Ishikawa (cell line): Measurements from ENCODE around the gene CMSS1.

Experiments
- CEBPB ChIP-seq: IDR thresholded peaks from 2 replicates; pipeline ENCODE4 v1.6.1; 2012
- CREB1 ChIP-seq: IDR thresholded peaks from 2 replicates; pipeline ENCODE4 v1.6.1; 2012; ENCODE audit warnings: low read depth
- EGR1 ChIP-seq: IDR thresholded peaks from 2 replicates; pipeline ENCODE4 v1.6.1; 2012
- EP300 ChIP-seq: IDR thresholded peaks from 2 replicates; pipeline ENCODE4 v1.6.1; 2012; ENCODE audit warnings: borderline replicate concordance
- FOXM1 ChIP-seq: IDR thresholded peaks from 2 replicates; pipeline ENCODE4 v1.6.1; 2012; ENCODE audit warnings: low read depth, borderline replicate concordance
- NFIC ChIP-seq: IDR thresholded peaks from 2 replicates; pipeline ENCODE4 v1.6.1; 2012
- RAD21 ChIP-seq: IDR thresholded peaks from 2 replicates; pipeline ENCODE4 v1.6.1; 2012; ENCODE audit warnings: low read depth
- TAF1 ChIP-seq: IDR thresholded peaks from 2 replicates; pipeline ENCODE4 v1.6.1; 2012; ENCODE audit warnings: low read depth, mild to moderate bottlenecking
- TCF12 ChIP-seq: IDR thresholded peaks from 2 replicates; pipeline ENCODE4 v1.6.1; 2012; ENCODE audit warnings: low read depth
- TEAD4 ChIP-seq: IDR thresholded peaks from 2 replicates; pipeline ENCODE4 v1.6.1; 2012
- YY1 ChIP-seq: IDR thresholded peaks from 2 replicates; pipeline ENCODE4 v1.6.1; 2012; ENCODE audit warnings: low read depth
- ZBTB7A ChIP-seq: IDR thresholded peaks from 2 replicates; pipeline ENCODE4 v1.6.1; 2012; ENCODE audit warnings: low read depth
- TF ChIP-seq, protein P1 (sequence below): IDR thresholded peaks from 2 replicates; pipeline ENCODE4 v1.6.1; 2012; ENCODE audit warnings: low read depth, mild to moderate bottlenecking
- TF ChIP-seq, protein P2 (sequence below): IDR thresholded peaks from 2 replicates; pipeline ENCODE4 v1.6.1; 2012
- TF ChIP-seq, protein P3 (sequence below): IDR thresholded peaks from 2 replicates; pipeline ENCODE4 v1.6.1; 2012

Gene CMSS1

DNA sequence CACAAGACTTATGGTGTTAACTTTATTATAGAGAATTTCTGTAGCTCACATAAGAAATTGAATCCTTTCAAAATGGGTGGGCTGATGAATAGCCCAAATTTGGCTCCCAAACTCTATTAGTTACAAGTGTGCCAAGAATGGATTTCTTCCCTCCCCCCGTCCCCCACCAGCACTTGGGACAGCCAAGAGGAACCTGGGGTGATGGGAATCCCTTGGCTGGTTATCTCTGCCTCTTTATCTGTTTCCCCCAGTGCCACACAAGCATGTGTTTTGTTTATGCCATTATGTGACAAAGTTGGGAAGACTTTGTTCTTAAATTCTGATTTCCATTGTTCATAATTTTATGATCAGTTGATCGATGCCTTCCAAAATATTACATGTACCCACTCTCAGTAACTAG, 28.3 kb downstream of the CMSS1 start:
- TF ChIP-seq TAF1 (no peak), ZBTB7A (no peak), CEBPB (no peak), YY1 (no peak), CREB1 (no peak), TEAD4 (no peak), TCF12 (no peak), EGR1 (no peak), FOXM1 (no peak), EP300 (no peak), RAD21 (no peak), NFIC (no peak)
- TF ChIP-seq, protein P1, sequence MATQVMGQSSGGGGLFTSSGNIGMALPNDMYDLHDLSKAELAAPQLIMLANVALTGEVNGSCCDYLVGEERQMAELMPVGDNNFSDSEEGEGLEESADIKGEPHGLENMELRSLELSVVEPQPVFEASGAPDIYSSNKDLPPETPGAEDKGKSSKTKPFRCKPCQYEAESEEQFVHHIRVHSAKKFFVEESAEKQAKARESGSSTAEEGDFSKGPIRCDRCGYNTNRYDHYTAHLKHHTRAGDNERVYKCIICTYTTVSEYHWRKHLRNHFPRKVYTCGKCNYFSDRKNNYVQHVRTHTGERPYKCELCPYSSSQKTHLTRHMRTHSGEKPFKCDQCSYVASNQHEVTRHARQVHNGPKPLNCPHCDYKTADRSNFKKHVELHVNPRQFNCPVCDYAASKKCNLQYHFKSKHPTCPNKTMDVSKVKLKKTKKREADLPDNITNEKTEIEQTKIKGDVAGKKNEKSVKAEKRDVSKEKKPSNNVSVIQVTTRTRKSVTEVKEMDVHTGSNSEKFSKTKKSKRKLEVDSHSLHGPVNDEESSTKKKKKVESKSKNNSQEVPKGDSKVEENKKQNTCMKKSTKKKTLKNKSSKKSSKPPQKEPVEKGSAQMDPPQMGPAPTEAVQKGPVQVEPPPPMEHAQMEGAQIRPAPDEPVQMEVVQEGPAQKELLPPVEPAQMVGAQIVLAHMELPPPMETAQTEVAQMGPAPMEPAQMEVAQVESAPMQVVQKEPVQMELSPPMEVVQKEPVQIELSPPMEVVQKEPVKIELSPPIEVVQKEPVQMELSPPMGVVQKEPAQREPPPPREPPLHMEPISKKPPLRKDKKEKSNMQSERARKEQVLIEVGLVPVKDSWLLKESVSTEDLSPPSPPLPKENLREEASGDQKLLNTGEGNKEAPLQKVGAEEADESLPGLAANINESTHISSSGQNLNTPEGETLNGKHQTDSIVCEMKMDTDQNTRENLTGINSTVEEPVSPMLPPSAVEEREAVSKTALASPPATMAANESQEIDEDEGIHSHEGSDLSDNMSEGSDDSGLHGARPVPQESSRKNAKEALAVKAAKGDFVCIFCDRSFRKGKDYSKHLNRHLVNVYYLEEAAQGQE: no peak
- TF ChIP-seq, protein P2, sequence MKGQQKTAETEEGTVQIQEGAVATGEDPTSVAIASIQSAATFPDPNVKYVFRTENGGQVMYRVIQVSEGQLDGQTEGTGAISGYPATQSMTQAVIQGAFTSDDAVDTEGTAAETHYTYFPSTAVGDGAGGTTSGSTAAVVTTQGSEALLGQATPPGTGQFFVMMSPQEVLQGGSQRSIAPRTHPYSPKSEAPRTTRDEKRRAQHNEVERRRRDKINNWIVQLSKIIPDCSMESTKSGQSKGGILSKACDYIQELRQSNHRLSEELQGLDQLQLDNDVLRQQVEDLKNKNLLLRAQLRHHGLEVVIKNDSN: no peak
- TF ChIP-seq, protein P3, sequence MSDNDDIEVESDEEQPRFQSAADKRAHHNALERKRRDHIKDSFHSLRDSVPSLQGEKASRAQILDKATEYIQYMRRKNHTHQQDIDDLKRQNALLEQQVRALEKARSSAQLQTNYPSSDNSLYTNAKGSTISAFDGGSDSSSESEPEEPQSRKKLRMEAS: no peak

DNA sequence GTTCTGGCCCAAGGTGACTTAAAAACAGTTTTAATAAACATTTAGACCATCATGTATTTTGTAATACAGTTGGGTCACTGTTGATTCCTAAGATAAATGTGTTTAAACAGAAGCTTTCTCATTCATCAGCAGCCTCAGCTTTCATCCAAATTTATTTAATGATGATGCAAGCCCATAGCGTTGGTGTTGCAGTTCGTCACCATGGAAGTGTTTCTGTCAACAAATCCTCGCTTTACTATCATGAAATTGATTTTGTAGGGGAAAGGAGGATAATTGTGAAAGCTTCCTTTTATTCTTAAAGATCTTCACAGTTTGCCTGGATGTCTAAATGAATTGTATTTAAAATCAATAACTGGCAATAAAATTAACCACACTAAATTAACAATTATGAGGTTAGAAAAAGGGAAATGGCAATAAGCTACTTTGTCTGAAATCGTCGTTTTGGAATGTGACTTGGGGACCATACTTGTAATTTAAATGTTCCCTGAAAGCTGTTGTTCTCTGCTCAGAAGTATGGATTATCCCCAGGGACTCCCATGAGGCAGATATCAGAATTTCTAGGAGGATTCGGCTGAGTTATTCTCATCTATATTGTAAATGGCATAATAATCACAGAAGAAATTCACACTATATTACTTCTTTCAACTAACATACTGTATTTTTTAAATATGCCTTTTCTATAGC, 29.0 kb downstream of the CMSS1 start:
- TF ChIP-seq ZBTB7A (no peak), FOXM1 (no peak), TAF1 (no peak), EP300 (no peak), CEBPB (no peak), NFIC (no peak), CREB1 (no peak), TEAD4 (no peak)
- TF ChIP-seq, protein P1: no peak
- TF ChIP-seq, protein P2: no peak

DNA sequence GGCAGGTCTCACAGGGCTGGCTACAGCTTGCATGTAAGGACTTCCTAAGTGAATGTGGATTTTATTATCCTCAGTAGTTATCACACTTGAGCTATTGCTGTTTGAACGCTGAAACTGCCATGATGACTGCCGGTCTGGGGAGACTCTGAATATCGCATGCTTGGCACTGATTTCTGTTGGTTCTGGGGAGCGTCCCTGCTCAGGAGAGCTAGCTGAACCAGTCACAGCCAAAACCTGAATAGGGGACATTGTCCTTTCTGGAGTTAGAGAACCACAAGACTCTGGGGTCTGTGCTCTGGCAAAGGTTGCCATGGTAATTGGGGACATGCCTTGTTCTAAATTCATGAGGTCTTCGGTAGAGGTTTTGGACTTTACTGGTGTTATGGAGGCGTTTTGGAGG, 30.8 kb downstream of the CMSS1 start:
- no peak for TF ChIP-seq TCF12

DNA sequence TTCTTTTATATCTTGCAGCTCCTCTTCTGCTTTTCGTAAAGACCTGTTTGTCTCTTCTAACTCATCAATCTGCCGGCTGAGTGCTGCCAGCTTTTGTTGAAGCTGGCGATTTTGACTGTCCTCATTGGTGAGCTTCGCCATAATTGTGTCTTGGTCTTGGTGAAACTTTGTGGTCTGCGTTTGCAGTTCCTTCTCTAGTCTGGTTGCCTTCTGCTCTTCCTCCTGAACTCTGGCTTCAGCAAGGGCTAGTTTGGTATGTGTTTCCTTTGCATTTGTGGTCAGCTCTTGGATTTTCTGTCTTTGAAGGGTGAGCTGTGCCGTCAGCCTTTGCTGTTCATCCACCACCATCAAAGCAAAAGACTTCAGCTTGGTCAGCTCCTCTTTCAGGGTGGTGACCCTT, 32.9 kb downstream of the CMSS1 start:
- TF ChIP-seq NFIC (no peak), TAF1 (no peak), EGR1 (no peak), TCF12 (no peak), CEBPB (no peak), CREB1 (no peak), EP300 (no peak), YY1 (no peak)
- TF ChIP-seq, protein P1: no peak

DNA sequence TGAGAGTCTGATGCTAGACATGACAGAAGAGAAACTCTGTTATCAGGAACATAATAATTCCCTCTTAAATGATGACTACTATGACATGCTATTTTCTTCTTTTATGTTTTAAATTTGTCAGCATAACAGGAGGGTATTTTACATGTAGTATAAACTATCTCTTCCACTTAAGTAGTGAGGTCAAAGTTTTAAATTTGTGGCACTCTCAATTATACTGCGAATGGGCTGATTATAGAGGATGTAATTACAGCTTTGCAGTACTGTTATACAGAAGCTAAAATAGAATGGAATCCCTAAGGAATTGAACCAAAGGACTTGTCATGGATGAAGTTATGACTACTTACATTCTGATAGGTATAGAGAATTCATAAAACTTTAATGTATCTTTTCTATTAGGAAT, 34.3 kb downstream of the CMSS1 start:
- TF ChIP-seq, protein P3: no peak
- TF ChIP-seq TEAD4 (no peak), ZBTB7A (no peak), TCF12 (no peak), EP300 (no peak), NFIC (no peak), TAF1 (no peak), RAD21 (no peak), EGR1 (no peak), CEBPB (no peak), FOXM1 (no peak), CREB1 (no peak)
- TF ChIP-seq, protein P2: no peak
- TF ChIP-seq, protein P1: no peak
